ENCODE measurements around the gene CD2AP. TPM values are rescaled to one million over a fixed set of nuclear protein-coding genes. Genes with fewer than 3 reads are reported as not detected.

Gene CD2AP
- total and polyA plus RNA-seq, 9 donors: 6.9 to 40.7 (median 15.5) TPM

DNA sequence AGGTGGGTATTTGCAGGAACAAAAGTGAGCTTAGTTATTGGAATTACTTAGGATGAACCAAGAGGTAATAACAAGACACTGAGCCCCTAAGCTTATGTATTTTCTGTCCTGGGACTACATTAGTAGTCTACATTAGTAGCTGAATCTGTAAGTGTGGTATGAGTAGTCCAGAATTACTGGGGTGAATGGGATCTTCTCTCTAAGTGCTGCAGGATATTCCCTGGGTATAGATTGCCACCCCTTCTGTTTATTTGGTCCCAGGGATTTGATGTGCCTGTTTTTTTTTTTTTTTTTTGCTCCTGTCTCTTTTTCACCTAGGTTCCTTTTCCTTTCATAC lies 5.9 kb downstream of the CD2AP start:
- Histone ChIP-seq H3K27ac (no peak overlapping the region), H3K9me3 (no peaks in the 10 kb centered on the region), H3K27me3 (no peaks in the 10 kb centered on the region), H3K36me3 (no peaks in the 10 kb centered on the region), H3K4me1 (ENCODE audit: insufficient read depth) (peaks cover 3% of the 10 kb centered on the region), H3K4me3 (no peak overlapping the region)
- TF ChIP-seq EP300 (IDR thresholded peaks at IDR 0.05): no peak
- TF ChIP-seq, protein P1, sequence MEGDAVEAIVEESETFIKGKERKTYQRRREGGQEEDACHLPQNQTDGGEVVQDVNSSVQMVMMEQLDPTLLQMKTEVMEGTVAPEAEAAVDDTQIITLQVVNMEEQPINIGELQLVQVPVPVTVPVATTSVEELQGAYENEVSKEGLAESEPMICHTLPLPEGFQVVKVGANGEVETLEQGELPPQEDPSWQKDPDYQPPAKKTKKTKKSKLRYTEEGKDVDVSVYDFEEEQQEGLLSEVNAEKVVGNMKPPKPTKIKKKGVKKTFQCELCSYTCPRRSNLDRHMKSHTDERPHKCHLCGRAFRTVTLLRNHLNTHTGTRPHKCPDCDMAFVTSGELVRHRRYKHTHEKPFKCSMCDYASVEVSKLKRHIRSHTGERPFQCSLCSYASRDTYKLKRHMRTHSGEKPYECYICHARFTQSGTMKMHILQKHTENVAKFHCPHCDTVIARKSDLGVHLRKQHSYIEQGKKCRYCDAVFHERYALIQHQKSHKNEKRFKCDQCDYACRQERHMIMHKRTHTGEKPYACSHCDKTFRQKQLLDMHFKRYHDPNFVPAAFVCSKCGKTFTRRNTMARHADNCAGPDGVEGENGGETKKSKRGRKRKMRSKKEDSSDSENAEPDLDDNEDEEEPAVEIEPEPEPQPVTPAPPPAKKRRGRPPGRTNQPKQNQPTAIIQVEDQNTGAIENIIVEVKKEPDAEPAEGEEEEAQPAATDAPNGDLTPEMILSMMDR (IDR thresholded peaks at IDR 0.05): no peak
- TF ChIP-seq POLR2A (IDR thresholded peaks at IDR 0.05): no peak
- intact Hi-C loops (cut with DNase I): no loop called here
- no peak for DNase-seq

DNA sequence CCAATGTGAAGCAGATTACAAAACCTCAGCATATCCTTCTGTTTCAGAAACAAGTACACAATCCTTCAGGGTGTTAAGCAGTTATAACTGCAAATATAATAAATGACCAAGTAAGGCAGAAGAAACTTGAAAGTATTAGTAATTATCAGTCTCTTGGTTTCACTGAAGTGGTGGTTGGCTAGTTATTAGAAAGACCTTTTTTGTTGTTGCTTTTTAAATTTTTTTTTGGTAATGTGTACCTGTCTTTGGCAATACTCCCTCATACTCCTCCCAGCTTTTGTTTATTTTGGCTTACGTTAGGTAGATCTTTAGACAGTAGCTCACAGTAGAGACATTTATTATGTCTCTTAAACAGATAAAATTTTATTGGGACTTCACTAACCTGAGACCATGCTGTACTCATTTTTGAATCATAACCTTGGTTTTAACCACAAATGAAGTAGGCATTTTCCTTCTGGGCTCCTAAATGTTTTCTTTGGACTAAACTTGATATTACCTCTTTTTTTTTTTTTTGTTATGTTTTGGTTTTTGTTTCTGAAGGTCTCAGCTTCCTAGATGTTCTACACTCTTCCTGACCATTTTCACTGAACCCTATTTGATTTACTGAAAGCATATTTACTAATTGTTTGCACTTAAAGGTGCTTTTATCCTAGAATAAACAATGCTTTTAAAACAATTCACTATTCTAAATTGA lies 6.4 kb downstream of the CD2AP start:
- H3K36me3 ChIP-seq: no peaks in the 10 kb centered on the region
- no peaks in the 10 kb centered on the region for H3K27me3 ChIP-seq
- no peaks in the 10 kb centered on the region for H3K9me3 ChIP-seq
- H3K27ac ChIP-seq: no peak overlapping the region
- H3K4me3 ChIP-seq: no peak overlapping the region
- H3K4me1 ChIP-seq (ENCODE audit: insufficient read depth): peaks cover 3% of the 10 kb centered on the region
- TF ChIP-seq POLR2A (IDR thresholded peaks at IDR 0.05): no peak
- TF ChIP-seq EP300 (IDR thresholded peaks at IDR 0.05): no peak
- TF ChIP-seq, protein P1 (IDR thresholded peaks at IDR 0.05): no peak
- intact Hi-C loops (cut with DNase I): no loop called here
- no peak for DNase-seq
- 0 to 52% (median 52%) methylated on average over 1 of the region's 1 CpG for WGBS, 3 donors

DNA sequence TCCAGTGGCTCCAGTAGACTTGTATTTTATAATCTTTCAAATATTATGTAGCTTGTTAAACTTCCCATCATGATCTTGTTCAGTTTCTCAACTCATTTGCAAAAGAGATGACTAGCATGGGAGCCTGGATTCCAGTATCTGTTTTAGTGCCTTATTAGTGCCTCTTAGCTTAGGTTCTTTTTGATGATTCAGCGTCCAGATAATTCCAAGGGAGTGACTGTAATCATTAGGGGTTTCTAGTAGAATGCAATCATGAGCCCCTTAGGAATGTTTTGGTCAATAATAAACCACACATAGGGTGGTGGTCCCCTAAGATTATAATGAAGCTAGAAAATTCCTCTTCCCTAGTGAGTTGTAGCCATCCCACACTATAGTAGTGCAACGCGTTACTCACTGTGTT lies 7.0 kb downstream of the CD2AP start:
- Histone ChIP-seq H3K9me3 (no peaks in the 10 kb centered on the region), H3K27me3 (no peaks in the 10 kb centered on the region), H3K27ac (no peak overlapping the region), H3K4me3 (no peak overlapping the region), H3K4me1 (ENCODE audit: insufficient read depth) (peaks cover 1% of the 10 kb centered on the region), H3K36me3 (no peaks in the 10 kb centered on the region)
- intact Hi-C loops (cut with DNase I): no loop called here
- no peak for DNase-seq
- 71 to 86% (median 82%) methylated on average over 3 of the region's 3 CpGs for WGBS, 3 donors
- no peak for TF ChIP-seq POLR2A (IDR thresholded peaks at IDR 0.05)
- TF ChIP-seq EP300 (IDR thresholded peaks at IDR 0.05): no peak
- TF ChIP-seq, protein P1 (IDR thresholded peaks at IDR 0.05): no peak

DNA sequence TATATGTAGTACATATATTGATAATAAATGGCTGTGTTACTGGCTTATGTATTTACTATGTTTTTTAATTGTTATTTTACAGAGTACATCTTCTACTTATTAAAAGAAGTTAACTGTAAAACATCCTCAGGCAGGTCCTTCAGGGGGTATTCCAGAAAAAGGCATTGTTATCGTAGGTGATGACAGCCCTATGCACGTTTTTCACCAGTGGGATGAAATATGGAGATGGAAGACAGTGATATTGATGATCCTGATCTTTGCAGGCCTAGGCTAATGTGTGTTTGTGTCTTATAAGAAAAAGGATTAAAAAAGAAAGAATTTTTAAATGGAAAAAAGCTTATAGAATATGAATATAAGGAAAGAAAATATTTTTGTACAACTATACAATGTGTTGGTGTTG lies 7.5 kb downstream of the CD2AP start:
- Histone ChIP-seq H3K36me3 (no peaks in the 10 kb centered on the region), H3K9me3 (no peaks in the 10 kb centered on the region), H3K27ac (no peak overlapping the region), H3K4me3 (no peak overlapping the region), H3K27me3 (no peaks in the 10 kb centered on the region), H3K4me1 (ENCODE audit: insufficient read depth) (peaks cover 1% of the 10 kb centered on the region)
- no peak for TF ChIP-seq POLR2A (IDR thresholded peaks at IDR 0.05)
- 86 to 92% (median 91%) methylated on average over 2 of the region's 2 CpGs for WGBS, 3 donors
- no peak for DNase-seq
- intact Hi-C loops (cut with DNase I): no loop called here

DNA sequence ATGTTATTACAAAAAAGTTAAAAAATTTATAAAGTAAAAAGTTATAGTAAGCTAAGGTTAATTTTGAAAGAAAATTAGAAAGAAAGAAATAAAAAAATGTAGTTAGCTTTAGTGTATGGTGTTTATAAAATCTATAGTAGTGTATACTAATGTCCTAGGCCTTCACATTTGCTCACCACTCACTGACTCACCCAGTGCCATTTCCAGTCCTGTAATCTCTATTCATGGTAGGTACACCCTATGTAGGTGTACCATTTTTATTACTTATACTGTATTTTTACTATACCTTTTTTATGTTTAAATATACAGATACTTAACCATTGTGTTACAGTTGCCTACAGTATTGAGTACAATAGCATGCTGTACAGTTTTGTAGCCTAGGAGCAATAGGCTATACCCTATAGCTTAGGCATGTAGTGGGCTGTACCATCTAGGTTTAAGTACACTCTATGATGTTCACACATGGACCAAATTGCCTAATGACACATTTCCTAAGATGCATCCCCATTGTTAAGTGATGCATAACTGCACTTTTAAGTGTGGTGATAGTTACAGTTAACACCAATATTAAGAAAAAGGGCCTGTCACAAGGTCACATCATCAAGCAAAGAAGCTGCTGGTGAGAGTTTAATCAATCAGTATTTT lies 8.0 kb downstream of the CD2AP start:
- intact Hi-C loops (cut with DNase I): no loop called here
- TF ChIP-seq, protein P1 (IDR thresholded peaks at IDR 0.05): no peak
- TF ChIP-seq POLR2A (IDR thresholded peaks at IDR 0.05) (no peak), EP300 (IDR thresholded peaks at IDR 0.05) (no peak)
- no peaks in the 10 kb centered on the region for H3K9me3 ChIP-seq

More for the DNA sequence above, 8.0 kb downstream of the CD2AP start:
- no peak for DNase-seq
- Histone ChIP-seq H3K27ac (no peak overlapping the region), H3K27me3 (no peaks in the 10 kb centered on the region), H3K4me1 (ENCODE audit: insufficient read depth) (peaks cover 1% of the 10 kb centered on the region), H3K36me3 (no peaks in the 10 kb centered on the region), H3K4me3 (no peak overlapping the region)
